Measurements from ENCODE around the gene MYRIP.
"Not testable (repeated sequence)": the region's sequence is repeated elsewhere in the genome, so short reads cannot be mapped to it uniquely, and the experiment has no call there.

MYRIP gene

DNA sequence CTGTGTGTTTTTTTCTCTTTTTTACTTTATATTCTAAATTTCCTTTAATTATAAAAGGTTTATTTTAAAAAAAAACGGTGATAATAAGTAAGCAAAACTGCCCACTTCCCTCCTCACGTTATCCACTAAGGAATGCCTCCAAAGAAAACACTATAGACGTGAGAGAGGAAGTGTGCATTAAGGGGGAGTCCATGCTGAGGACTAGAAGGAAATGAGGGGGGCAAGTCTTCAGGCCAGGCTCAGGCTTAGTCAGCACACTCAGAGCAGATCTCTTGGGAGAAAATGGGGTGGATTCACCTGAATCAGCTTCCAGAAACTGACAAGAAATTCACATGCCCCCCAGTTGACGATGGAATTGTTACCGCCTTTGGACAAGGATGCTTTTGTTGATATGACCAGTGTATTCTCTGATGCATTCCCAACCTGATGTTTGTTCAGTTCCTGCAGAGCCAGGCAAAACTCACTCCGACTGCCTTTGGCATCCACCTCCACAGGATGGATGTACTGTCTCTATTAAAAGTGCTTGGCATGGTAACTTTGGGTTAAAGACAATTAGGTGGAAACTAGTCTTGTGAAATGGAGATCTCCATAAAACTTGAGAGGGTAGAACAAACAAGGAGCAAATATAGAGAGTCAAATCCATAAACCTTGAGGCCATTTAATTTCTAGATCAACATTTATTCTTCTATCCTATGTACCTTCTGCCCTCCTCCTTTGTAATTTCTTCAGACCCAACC lies 167.8 kb downstream of the MYRIP start:
- DNase-seq: no peak

DNA sequence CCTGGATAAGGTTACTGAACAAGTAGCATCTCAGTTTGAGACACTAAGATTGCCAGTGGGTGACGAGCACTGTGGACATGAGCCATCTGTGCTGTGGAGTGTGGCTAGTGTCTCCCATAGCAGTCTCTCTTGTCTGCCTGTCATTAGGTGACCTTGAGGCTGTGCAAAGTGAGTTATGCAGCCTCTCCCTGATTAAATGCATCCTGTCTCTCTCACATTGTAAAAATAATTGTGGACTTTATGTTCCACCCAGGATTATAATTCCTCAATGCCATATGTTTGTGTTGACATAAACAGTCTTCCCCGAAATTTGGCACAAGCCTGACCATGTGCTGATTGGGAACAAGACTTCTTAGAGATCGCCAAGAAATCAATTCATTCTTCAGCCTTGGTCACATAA lies 168.9 kb downstream of the MYRIP start:
- DNase-seq: no peak

DNA sequence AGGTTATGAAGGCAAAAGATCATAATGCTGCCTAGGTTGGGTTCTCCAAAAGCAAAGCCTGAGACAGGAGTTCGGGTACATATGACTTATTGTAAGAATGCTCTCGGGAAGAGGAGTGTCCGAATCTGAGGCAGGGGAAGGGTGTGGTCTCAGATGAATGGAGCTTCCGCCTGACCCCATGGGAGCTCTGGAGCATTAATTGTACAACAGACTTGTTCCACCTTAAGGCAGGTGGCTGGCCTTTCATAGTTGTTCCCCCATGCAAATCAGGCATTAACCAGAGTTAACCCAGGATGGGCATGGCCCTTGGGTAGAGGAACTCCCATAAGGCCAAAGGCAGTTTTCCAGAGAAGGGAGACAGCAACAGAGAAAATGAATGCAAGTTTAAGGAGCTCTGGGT lies 170.6 kb downstream of the MYRIP start:
- DNase-seq: no peak

DNA sequence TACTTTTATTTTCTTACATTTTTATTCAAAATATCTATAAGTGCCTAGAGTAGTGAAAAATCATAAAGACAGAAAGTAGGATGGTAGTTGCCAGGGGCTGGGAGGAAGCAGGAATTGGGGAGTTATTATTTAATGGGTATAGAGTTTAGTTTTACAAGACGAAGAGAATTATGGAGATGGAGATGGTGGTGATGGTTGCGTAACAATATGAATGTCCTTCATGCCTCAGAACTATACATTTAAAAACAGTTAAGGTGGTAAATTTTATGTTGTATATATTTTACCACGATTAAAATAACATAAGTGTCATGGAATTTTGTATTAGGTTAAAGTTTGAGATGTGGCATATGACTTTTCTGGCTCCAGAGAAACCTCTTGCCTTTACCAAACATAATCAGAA lies 171.4 kb downstream of the MYRIP start:
- no peak for DNase-seq

DNA sequence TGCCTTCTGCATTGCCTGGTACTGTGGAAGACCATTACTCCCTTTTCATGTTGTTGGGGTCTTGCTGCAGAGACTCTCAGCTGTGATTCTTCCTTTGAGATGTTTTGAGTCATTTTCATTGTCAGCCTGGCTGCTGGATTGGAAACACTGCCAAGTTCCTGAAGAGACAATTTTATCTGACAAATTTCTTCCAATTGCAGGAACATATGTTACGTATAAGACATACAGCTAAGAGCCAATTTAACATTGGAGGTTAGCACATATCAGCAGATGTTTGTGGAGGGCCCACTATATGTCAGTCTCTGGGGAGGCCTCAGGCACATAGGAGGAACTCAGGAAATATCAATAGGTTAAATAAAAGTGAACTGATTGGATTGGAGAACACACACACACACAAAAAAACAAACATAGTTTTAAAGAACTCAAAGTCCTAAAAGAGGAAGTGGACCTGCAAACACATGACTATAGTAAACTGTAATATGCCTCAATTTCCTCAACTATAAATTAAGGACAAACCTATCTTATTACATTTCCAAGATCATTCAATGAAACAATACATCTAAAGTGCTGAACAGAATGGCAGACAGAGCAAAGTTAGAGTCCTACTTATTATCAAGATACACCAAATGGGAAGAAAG lies 172.3 kb downstream of the MYRIP start:
- no peak for DNase-seq

DNA sequence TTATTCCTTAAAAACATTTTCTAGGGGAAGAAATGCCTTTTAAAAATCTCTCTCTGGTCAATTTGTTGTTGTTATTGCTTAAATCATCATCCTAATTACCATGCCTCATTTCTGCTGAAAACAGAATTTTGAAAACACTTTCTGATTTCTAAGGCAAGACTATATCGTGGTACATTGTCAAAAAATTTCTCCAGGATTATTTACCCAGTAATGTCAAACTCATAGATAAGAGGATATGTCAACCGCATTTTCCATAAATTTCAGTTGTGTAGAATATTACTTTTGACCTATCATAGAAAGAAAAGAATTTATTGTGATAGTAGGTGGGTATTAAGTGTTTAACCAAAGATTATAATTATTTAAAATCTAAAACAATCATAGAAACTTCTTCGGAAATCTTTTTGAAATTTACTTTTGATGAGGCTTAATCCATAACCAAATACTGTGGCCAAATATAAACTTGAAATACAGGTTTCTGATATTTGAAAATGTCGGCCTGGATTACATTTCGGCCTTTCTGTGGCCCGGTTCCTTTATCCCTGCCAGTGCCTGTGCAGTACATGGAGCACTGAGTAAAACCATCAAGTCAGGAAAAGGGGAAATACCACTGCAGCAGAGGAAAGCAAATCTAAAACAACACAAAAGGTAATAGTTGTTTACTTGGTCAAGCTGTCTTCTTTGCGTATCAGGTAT lies 173.4 kb downstream of the MYRIP start:
- DNase-seq: peak; percentile 68

DNA sequence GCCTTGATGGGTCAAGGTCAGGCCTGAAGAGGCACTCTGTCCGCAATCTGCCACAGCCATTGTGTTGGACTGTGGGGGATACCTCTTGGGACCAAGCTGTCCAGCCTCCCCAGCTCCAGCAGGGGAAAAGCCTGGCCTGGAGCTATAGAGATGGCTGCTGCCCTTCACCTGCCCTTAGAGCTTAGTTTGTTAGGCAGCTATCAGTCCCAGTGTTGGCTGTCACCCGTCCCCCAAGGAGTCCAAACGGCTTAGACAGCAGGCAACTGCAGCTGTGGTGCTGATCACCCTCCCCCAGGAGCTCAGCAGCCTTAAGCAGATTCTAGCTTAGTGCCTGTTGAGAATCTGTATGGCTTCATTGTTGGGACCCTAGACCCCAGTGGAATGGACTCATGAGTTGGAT lies 180.3 kb downstream of the MYRIP start:
- DNase-seq: no peak

DNA sequence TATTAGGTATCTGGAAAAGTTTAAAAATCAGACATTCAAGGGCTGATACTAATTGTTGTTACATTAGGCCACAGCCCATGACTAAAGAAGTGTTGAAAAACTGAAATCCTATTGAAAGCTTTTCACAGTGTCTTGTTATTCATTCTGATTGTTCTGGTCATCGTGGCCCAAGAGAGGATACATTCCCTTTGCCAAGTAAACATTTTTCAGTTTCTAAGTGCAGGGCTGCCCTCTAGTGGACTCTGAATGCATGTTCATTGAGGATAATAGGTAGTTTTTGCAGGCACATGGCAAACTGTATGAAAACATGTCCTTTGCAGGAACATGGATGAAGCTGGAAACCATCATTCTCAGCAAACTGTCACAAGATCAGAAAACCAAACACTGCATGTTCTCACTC lies 181.1 kb downstream of the MYRIP start:
- peak; percentile 66 for DNase-seq

DNA sequence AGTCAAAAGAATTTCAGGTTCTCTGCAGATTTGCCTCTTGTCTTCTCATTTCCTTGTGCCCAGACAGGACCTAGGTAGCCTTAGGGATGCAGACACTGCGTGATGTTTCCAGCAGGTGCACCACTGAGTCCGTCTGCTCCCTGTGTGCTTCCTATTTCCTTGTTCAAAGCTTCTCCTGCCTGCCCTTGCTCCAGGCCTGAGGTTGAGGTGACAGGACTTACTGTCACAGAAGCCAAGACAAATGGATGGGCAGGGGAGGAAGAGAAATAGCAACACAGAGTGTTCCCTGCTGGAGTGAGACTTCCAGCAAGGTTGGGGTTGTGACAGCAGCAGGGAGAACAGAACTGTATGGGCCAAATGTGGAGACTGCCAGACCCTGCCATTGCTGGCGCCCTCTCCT lies 199.4 kb downstream of the MYRIP start:
- no peak for DNase-seq

DNA sequence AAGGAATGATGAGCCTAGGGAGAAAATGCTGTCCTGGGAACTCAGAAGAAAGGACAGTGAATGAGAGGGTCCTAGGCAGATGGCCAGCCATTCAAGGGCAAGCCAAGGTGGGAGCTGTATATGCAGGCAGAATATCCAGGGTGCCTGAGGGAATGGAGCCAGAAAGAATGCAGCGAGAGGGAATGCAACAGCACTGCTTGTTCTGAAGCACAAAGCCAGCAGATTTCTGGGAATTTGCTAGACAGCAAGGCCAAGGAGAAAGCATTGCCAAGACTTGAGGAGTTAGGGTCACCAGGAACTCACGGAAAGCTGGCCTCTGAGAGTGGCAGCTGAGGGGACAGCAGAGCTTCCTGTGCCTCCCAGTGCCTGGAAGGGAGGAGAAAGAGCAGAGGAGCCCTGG lies 200.6 kb downstream of the MYRIP start:
- no peak for DNase-seq

DNA sequence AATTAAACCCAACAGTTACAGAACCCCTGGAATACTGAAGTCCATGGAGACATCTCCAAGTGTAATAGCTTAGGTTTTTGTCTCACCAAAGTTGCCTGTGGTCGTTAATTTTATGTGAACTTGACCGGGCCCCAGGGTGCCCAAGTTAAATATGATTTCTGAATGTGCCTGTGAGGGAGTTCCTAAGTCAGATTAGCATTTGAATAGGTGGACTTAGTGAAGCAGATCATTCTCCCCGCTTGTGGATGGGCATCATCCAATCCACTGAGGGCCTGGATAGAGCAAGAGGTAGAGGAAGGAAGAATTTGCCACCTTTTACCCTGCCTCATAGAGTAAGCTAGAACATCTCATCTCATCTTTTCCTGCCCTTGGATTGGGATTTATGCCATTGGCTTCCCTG lies 203.0 kb downstream of the MYRIP start:
- DNase-seq: no peak

DNA sequence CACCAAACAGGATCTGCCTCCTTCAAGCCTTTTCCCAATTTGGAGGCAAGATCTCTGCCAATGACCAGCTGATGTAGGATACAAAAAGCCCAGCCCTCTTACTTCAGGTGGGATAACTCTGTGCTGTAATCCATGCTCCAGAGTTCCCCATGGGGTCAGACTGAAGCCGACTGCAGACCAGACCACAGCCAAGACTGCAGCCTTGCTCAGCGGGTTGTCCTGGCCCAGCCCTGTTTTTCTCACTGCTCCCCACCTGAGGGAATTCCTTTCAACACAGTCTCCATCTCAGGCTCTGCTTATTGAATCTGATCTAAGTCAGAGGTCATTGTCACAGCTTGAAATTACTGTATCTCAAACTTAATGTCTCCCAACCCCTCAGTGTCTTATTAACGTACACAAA lies 207.0 kb downstream of the MYRIP start:
- DNase-seq: no peak

DNA sequence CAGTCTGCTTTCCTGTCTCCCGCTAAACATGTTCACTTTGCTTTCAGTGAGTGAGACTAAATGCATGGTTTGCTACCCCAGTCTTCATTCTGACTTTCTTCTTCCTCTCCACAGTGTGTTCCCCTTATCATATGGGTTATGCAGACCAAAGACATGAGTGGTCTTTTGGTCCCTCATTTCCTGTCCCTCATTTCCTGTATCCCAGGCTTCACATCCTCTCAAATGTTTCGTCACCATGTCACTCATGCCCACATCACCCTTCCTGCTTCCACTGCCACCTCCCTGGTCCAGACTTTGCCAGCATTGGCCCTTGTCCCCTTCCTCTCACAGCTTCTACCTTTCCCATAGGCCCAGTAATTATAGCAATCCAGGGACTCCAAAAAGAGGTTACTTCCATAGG lies 209.0 kb downstream of the MYRIP start:
- DNase-seq: no peak

DNA sequence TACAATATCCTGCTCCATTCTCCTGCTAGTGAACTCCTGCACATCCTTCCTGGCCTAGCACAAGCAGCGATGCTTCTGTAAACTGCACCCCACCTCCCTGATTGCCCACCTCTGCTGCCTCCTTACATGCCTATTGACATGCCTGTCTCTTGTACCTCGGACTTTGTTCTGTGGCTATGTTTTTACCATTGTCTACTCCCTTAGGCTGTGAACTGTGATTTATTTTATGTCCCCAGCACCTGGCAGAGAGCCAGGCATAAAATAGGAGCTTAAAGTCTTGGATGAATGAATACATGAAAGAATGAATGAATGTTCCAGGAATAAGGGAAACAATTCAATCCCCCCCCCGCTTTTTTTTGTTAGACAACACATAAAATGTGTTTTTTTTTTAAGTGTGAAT lies 210.0 kb downstream of the MYRIP start:
- DNase-seq: no peak

DNA sequence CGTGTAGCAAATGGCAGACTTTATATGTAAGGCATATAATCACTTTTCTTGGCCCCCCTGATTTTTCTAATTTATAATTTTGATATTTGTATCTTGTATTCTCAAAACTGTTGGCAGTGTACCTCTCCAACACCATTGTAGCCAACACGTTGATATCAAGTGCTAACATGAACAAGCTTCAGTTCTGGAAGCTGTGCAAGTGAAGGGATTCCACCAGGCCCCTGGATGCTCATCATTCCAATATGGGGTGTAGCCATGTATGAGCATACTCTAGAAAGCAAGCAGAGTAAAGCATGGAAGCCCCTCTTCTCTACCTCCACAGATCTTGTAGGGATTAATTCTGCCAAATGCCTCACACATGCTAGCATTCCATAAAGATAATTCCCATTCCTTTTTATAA lies 211.3 kb downstream of the MYRIP start:
- DNase-seq: no peak

DNA sequence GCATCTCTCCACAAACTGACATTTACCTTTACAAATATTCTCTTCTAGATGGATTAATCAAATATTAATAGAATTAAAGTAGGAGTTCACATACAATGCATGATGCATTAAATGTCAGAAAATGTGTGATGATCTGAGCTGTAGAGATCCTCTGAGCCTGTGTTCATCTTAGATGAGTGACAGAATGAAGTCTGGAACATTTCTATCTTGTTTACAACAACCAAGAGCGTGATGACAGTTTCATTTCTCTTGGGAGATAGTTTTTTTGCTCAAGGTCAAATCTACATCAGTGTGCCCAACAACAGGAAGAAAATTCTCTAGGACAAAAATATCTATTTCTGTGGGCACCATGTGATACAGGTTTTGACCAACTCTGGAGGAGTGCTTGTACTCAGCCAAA lies 211.9 kb downstream of the MYRIP start:
- DNase-seq: no peak

DNA sequence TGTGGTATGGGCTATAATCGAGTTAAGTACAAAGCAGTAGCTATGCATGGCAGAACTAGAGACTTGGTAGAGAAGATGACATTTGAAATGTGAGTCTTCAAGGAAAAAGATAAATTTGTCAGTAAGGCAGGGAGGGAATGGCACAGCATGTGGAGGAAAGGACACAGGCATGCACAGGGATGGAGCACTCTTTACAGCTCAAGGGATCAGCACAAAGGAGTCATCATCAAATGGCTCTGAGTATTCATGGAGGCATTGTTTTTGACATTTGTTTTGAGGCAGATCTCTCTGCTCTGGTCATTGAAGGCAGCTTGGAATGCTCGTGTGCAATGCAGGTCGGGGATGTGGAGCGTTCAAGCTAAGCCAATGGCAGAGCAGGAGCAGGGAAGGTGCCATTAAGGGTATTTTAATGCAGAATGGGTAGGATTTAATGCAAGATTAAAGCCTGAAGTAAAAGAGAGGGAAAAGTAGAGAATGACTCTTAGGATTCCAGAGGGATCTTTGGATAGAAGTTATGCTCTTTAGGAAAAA lies 213.0 kb downstream of the MYRIP start:
- no peak for DNase-seq

DNA sequence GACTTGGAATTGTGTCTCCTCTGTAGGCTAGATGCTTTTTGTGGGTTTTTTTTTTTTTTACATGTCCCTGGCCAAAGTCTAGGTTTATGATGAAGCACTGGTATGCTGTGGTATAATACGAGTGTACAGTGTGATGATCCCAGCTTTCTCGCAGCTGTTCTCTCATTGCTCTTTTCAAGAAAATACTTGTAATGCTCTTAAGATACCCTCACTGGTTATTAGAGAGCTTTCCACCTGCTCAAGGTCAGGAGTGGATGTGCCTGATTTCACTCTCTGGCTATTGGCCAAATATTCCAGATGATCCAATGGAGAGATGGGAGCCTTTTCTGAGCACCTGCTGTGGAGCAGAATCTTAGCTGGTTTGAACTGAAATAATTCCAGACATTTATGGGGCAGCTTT lies 215.1 kb downstream of the MYRIP start:
- DNase-seq: no peak

DNA sequence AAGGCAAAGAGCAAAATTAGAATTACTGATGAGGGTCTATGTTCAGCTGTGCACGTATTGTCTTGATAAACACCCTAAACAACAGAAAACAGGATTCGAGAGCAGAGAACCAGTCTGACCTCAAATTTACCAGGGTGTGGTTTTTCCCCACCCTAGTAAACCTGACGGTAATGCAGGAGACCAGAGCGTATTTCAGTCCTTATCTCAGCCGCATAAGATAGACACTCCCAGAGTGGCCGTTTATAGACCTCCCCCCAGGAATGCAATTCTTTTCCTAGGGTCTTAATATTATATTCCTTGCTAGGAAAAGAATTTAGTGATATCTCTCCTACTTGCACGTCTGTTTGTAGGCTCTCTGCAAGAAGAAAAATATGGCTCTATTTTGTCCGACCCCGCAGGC lies 216.5 kb downstream of the MYRIP start:
- DNase-seq: not testable (repeated sequence)

DNA sequence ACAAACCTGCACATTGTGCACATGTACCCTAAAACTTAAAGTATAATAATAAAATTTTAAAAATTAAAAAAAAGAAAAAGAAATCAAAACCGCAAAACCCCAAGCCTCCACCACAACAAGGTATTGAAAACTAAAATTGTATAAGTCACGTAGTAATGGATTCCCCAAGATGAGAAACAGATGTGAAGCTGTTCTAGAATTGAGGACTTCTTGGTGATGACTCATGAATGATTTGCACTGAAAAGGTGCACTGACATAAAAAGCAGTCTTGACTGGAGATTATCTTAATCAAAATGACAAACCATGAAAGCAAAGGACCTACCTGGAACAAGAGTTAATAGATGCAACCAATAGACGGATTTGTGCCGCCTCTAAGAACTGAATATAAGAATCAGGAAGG lies 225.8 kb downstream of the MYRIP start:
- no peak for DNase-seq

DNA sequence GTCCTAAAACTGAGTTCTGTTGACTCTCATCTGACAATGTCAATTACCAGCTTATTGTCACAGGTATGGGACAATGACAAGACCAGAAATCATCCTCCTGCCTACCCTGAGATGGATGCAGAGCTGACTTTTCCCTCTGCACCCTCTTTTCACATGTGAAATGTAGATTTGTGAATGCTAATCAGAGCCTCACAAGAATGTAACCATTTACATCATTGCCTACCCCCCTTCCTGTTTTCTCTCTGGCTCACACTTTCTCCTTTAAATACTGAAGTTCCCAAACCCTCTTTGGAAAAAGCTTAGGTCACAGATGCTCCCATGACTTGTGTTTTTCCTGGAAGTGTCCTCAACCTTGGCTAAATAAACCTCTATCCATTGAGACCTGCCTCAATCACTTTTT lies 228.2 kb downstream of the MYRIP start:
- DNase-seq: no peak

DNA sequence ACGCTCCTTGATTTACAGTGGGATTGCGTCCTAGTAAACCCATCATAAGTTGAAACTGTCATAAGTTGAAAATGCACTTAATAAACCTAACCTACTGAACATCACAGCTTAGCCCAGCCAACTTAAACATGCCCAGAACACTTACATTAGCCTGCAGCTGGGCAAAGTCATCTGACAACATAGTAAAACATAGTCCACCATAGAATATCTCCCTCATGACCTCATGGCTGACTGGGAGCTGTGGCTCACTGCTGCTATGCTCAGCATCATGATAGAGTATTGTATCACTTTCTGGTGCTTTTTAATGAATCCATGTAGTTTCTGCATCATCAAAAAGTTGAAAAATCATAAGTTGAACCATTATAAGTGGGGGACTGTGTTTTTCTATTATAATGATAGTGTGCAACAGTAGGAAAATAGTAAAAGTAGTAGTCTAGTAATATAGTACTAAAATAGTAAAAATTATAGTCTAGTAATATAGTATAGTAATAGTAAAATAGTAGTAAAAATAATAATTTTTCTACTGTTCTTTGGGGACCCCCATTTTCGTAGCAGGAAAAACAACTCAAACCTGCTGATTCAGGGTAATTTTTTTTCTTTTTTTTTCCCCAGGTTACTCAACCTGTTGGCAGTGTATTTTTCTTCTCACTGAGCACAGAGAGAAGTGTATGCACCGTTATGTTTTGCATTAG lies 233.5 kb downstream of the MYRIP start:
- peak; percentile 13 for DNase-seq

DNA sequence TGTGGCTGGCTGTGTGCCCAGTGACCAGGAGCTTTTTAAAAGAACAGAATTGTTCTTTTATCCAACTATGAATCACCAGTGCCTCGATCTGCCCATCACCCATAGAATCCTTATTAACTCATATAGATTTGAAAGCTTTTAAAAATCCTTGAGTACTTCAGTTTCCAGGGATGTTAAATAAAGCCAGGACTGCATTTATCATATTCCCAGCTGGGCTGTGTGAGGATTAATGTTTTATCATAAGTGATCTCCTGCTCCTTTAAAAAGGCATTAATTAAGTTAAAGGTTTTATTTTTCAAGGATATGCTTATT lies 234.0 kb downstream of the MYRIP start:
- DNase-seq: no peak

DNA sequence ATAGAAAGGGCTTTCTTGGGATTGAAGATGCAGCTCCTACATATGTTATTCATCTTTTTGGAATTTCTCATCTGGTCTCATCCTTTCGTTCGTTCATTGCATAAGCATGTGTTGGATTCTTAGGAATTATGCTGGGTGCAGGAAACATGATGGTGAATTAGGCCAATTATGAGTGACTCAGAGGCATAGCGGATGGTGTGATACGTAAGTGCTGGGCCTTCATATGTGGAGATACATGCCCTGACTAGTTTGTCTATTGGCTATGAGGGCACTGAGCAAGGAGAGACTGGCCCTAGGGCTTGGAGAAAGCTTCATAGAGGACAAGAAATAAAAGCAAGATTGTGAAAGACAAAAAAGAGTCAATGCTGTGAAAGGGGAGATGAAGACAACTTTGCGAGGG lies 235.1 kb downstream of the MYRIP start:
- no peak for DNase-seq
